ENCODE data around the gene CACNA2D2. TPM values are rescaled to one million over a fixed set of nuclear protein-coding genes. Genes with fewer than 3 reads are reported as not detected.
A peak's percentile ranks its signal among the peaks of the same experiment; 100 is the strongest.

Gene CACNA2D2
- total RNA-seq, 2 donors from 2014 or later, result 5.6 to 9.1 TPM

DNA sequence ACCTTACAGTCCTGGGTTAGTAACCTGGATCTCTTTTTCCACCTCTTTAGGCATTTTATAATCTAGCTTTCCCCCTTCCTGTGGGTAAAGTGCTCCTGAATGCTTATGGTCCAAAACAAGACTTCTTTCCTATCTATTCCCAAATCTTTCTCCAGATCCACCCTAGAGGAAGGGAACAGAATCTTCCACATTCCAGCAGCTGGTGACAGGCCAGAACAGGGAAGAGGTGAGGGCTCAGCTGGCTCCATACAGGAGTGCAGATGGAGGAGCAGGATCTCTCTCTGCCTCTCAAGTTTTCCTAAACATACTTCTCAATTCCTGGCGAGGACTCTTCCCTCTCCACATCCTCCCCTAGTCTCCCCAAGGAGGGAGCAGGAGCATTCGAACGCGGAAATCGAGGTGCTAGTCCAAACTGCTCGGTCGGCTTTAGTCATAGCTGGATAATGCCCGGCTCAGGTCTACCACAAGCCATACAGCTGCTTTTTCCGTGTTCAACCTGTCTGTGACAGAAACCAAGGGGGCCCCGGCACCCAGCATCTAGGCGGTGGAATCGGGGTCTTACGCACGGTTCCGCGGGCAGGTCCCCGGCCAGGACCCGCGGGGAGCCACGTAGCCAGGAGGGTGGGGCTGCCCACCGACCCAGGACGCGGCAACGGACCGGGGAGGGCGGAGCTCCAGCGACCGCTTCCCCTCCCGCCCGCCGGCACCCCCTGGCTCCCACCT is 166.8 kb downstream of the CACNA2D2 start:
- TF ChIP-seq, protein P1, sequence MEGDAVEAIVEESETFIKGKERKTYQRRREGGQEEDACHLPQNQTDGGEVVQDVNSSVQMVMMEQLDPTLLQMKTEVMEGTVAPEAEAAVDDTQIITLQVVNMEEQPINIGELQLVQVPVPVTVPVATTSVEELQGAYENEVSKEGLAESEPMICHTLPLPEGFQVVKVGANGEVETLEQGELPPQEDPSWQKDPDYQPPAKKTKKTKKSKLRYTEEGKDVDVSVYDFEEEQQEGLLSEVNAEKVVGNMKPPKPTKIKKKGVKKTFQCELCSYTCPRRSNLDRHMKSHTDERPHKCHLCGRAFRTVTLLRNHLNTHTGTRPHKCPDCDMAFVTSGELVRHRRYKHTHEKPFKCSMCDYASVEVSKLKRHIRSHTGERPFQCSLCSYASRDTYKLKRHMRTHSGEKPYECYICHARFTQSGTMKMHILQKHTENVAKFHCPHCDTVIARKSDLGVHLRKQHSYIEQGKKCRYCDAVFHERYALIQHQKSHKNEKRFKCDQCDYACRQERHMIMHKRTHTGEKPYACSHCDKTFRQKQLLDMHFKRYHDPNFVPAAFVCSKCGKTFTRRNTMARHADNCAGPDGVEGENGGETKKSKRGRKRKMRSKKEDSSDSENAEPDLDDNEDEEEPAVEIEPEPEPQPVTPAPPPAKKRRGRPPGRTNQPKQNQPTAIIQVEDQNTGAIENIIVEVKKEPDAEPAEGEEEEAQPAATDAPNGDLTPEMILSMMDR (IDR thresholded peaks at IDR 0.05), result peak in 2 of 4 experiments; percentile 13 to 14
- TF ChIP-seq POLR2AphosphoS5 (IDR thresholded peaks at IDR 0.05), result peak; percentile 17
- TF ChIP-seq POLR2A (IDR thresholded peaks at IDR 0.05), result no peak
- H3K27me3 ChIP-seq (replicated peaks; ENCODE audit: insufficient read depth), result no peaks in the 10 kb centered on the region
- DNase-seq (ENCODE audit: low spot score), result no peak
- no peaks in the 10 kb centered on the region for H3K9me3 ChIP-seq
- H3K4me3 ChIP-seq, result peak overlapping the region; percentile 64 to 78
- H3K36me3 ChIP-seq, result peaks cover 0 to 3% of the 10 kb centered on the region in 2 donors
- 0% methylated on average over 20 of the region's 31 CpGs for WGBS
- intact Hi-C loops (cut with DNase I), result no loop called here
- peak overlapping the region; percentile 93 to 95 for H3K27ac ChIP-seq
- H3K4me1 ChIP-seq (replicated peaks), result peaks cover 34% of the 10 kb centered on the region

DNA sequence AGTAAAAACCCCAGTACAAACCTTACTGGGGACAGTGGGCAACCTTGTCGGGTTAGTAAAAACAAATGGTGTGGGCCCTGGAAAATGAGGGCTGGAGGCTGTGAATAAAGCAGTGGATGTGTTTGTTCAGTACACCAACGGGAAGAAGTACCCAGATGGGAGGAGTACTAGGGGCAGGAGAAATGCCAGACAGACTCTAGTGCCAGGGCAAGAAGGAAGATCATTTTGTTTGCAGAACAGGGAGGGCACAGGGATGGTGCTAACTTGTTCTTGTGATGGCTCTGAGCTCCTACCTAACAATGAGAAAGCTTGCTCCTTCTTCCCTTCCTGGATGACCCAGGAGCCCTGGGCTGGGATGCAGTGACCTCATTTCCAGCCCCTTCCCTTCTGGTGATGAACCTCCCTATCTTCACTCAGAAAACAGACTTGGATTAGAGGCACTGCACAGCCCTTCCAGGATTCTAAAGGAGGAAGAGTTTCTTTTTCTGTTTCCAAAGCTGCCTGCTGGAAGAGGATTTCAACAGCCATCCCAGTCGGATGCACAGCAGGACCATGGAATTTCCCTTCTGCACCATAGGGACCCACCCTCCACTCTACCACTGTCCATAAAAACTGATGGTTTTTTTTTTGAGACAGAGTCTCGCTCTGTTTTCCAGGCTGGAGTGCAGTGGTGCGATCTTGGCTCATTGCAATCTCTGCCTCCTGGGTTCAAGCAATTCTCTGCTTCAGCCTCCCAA is 168.9 kb downstream of the CACNA2D2 start:
- intact Hi-C loops (cut with DNase I), result no loop called here
- no peaks in the 10 kb centered on the region for H3K27me3 ChIP-seq (replicated peaks; ENCODE audit: insufficient read depth)
- H3K4me1 ChIP-seq (replicated peaks), result peaks cover 34% of the 10 kb centered on the region
- 56% methylated on average over 5 of the region's 5 CpGs for WGBS
- H3K4me3 ChIP-seq, result no peak overlapping the region
- TF ChIP-seq, protein P1 (IDR thresholded peaks at IDR 0.05), result no peak
- TF ChIP-seq POLR2AphosphoS5 (IDR thresholded peaks at IDR 0.05), result peak; percentile 74
- peaks cover 8 to 13% of the 10 kb centered on the region in 2 donors for H3K36me3 ChIP-seq
- H3K27ac ChIP-seq, result peak overlapping the region; percentile 93 to 95
- H3K9me3 ChIP-seq, result no peaks in the 10 kb centered on the region
- DNase-seq (ENCODE audit: low spot score), result peak; percentile 77

DNA sequence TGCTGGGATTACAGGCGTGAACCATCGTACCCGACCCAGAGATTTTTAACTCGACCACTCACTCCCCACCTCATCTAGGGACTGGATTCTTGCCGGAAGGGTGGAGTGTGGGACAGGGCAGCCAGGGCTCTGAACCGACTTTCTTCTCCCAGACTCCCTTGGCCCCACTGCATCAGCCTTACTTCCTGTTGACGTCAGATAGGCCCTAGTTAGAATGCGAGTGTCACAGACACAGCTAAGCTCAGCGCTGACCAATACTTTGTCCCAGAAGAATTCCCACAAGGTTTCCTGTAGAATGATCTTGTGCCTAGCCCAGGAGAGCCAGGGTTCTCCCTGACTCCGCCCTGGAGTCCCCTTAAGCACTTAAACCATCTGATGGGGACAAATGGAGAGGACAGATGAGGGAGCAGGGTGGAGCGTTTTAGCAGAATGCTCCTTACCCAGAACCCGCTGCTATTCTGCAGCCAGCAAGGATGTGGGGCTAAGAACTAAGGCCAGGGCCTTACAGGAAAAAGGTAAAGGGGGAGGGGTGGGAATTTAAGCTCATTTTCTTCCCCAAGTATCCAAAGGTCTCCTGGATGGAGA is 169.6 kb downstream of the CACNA2D2 start:
- Histone ChIP-seq H3K9me3 (no peaks in the 10 kb centered on the region), H3K4me1 (replicated peaks) (peaks cover 34% of the 10 kb centered on the region), H3K36me3 (peaks cover 8 to 13% of the 10 kb centered on the region in 2 donors), H3K4me3 (no peak overlapping the region), H3K27ac (peak overlapping the region; percentile 93 to 95), H3K27me3 (replicated peaks; ENCODE audit: insufficient read depth) (no peaks in the 10 kb centered on the region)
- WGBS, result 66% methylated on average over 12 of the region's 12 CpGs
- TF ChIP-seq, protein P1 (IDR thresholded peaks at IDR 0.05), result no peak
- TF ChIP-seq POLR2A (IDR thresholded peaks at IDR 0.05), result no peak
- TF ChIP-seq POLR2AphosphoS5 (IDR thresholded peaks at IDR 0.05), result no peak
- intact Hi-C loops (cut with DNase I), result no loop called here
- no peak for DNase-seq (ENCODE audit: low spot score)

DNA sequence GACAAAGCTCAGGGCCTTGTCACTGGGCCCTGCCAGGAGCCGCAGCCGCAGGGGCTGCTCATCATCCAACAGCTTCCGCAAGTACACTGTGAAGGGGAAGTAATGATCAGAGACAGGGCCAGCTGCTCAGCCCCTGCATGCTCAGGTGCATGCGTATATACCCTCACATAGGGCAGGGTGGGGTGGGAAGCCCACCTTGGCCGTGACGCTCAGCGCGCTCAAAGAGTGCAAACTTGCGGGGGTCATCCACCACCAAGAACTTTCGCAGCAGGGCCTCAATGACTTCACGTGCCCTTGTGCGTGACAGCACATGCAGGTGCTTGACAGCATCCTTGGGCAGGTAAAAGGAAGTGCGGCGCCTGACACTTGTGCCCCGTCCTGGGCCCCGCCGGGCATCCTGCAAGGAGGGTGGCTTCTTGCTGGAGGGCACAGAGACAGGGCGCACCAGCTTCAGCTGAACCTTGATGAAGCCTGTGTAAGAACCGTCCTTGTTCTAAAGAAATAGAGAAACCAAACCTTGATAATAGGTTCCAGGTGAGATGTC is 172.0 kb downstream of the CACNA2D2 start:
- Histone ChIP-seq H3K4me1 (replicated peaks) (peaks cover 35% of the 10 kb centered on the region), H3K4me3 (no peak overlapping the region), H3K27ac (no peak overlapping the region), H3K9me3 (no peaks in the 10 kb centered on the region), H3K36me3 (peaks cover 8 to 13% of the 10 kb centered on the region in 2 donors), H3K27me3 (replicated peaks; ENCODE audit: insufficient read depth) (no peaks in the 10 kb centered on the region)
- no peak for DNase-seq (ENCODE audit: low spot score)
- 93% methylated on average over 19 of the region's 19 CpGs for WGBS
- intact Hi-C loops (cut with DNase I), result no loop called here
- TF ChIP-seq, protein P1 (IDR thresholded peaks at IDR 0.05), result no peak
- TF ChIP-seq POLR2AphosphoS5 (IDR thresholded peaks at IDR 0.05) (no peak), POLR2A (IDR thresholded peaks at IDR 0.05) (no peak)

Measured in prostate gland (tissue), 2 donors.